Mononuclear cell (primary cell): ENCODE measurements around the gene PRXL2C. TPM values are rescaled to one million over a fixed set of nuclear protein-coding genes. Genes with fewer than 3 reads are reported as not detected.
"Not testable (repeated sequence)": the region's sequence is repeated elsewhere in the genome, so short reads cannot be mapped to it uniquely, and the experiment has no call there.

Experiments
- H3K27me3 ChIP-seq: 2 replicates; pipeline ENCODE4 v1.6.0; 2011; ENCODE audit warnings: low read length, control low read depth; ENCODE audit not compliant: insufficient read depth
- H3K4me1 ChIP-seq: 2 replicates; pipeline ENCODE4 v1.5.1; 2011; ENCODE audit warnings: mild to moderate bottlenecking, low read length, control low read depth; ENCODE audit not compliant: insufficient read depth
- H3K4me3 ChIP-seq: 2 replicates; pipeline ENCODE4 v1.5.1; 2011; ENCODE audit warnings: mild to moderate bottlenecking, low read length, moderate library complexity
- H3K9me3 ChIP-seq: 2 replicates; pipeline ENCODE4 v1.5.1; 2011; ENCODE audit warnings: low read depth, mild to moderate bottlenecking, control low read depth, low read length
- total RNA-seq: library from RNA; depleted of rRNA; stranded (reverse); fragments of >200 nt; gene quantifications from one replicate; pipeline ENCODE4 v1.2.3, GENCODE V29; 2012

The PRXL2C gene, protein sequence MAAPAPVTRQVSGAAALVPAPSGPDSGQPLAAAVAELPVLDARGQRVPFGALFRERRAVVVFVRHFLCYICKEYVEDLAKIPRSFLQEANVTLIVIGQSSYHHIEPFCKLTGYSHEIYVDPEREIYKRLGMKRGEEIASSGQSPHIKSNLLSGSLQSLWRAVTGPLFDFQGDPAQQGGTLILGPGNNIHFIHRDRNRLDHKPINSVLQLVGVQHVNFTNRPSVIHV
- 19.5 TPM for total RNA-seq

DNA sequence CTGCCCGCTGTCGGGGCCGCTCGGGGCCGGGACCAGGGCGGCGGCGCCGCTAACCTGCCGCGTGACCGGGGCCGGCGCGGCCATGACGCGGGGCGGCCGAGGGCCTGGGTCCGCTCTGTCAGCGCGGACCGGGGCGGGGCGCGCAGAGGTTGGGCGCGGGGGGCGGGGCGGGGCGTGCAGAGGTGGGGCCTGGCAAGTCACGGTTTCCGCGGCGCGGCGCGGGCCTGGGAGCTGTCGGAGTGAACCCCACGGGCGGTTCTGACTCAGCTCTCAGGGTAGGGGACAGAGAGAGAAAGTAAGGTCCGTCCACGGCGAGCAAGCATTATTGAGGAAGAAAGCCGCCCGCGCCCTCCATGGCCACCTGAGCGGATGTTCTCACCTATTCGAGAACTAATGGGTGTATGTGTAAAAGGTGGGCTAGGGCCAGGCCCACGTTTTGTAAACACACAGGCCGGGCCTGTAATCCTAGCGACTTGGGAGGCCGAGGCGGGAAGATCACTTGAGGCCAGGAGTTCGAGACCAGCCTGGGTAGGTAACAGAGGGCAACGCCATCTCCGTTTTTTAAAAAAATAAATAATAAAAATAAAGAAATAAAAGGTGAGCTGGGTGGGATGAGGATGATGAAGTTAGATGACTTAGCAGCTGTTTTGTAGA, at the start of gene PRXL2C:
Gene PRXL2C, minus strand, starts transcription at position 120 of the 654 bp plus-strand sequence. Its CDS starts 36 bp downstream, at position 84.
- no peaks in the 10 kb centered on the region for H3K9me3 ChIP-seq
- H3K4me1 ChIP-seq: peaks cover 6% of the 10 kb centered on the region
- H3K4me3 ChIP-seq: peak within 1 kb of the TSS; percentile 56
- H3K27me3 ChIP-seq: no peaks in the 10 kb centered on the region

DNA sequence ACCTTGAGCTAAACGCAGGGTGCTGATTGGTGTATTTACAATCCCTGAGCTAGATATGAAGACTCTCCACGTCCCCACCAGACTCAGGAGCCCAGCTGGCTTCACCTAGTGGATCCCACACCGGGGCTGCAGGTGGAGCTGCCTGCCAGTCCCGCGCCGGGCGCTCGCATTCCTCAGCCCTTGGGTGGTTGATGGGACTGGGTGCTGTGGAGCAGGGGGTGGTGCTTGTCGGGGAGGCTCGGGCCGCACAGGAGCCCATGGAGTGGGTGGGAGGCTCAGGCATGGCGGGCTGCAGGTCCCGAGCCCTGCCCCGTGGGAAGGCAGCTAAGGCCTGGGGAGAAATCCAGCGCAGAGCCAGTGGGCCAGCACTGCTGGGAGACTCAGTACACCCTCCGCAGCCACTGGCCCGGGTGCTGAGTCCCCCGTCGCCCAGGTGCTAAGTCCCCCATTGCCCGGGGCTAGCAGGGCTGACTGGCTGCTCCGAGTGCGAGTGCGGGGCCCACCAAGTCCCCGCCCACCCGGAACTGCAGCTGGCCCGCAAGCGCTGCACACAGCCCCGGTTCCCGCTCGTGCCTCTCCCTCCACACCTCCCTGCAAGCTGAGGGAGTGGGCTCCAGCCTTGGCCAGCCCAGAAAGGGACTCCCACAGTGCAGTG, 45.7 kb upstream of the PRXL2C start:
- H3K4me1 ChIP-seq, H3K27me3 ChIP-seq, H3K4me3 ChIP-seq, H3K9me3 ChIP-seq: not testable (repeated sequence)

DNA sequence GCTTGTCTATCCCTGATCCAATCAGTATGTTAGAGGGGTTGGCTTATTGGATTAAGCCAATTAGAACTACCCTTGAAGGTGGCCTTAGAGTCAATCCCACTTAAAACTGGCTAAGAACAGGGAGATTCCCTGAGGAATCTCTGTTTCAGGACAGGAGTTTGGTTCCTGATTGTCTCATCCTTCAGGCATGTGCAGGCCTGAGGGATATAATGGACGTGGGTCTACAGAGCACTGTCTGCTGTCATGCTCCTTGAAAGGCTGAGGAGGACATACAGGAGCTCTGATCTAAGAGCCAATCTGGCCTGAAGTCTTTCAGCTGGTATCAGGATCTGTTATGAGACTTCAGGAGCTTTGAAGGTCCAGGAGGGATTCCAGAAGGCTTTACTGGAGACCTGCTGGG, 36.2 kb upstream of the PRXL2C start:
- no peaks in the 10 kb centered on the region for H3K9me3 ChIP-seq
- H3K27me3 ChIP-seq: no peaks in the 10 kb centered on the region
- H3K4me1 ChIP-seq: peaks cover 3% of the 10 kb centered on the region
- no peak overlapping the region for H3K4me3 ChIP-seq

DNA sequence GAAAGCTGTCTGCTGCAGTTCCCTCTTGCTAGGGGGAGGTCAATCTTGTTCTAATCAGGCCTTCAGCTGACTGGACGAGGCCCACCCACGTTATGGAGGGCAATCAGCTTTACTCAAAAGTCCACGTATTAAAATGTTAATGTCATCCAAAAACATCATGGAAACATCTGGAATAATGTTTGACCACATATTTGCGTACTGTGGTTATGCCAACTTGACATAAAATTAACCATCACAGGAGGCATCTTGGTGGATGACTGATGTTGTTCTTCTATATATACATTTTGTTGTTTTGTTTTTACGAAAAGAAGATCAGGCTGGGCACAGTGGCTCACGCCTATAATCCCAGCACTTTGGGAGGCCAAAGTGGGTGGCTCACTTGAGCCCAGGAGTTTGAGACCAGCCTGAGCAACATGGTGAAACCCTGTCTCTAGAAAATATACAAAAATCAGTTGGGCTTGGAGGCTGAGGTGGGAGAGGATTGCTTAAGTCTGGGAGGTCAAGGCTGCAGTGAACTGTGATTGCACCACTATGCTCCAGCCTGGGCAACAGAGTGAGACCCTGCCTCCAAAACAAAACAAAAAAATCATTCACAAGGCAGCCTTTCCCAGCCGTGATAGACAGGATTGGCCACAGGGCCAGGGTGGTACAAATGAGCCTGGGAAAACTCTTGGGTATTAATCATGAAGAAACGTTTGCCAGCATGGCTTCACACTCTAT, 33.8 kb upstream of the PRXL2C start:
- no peaks in the 10 kb centered on the region for H3K9me3 ChIP-seq
- peaks cover 5% of the 10 kb centered on the region for H3K4me1 ChIP-seq
- H3K4me3 ChIP-seq: no peak overlapping the region
- H3K27me3 ChIP-seq: no peaks in the 10 kb centered on the region

DNA sequence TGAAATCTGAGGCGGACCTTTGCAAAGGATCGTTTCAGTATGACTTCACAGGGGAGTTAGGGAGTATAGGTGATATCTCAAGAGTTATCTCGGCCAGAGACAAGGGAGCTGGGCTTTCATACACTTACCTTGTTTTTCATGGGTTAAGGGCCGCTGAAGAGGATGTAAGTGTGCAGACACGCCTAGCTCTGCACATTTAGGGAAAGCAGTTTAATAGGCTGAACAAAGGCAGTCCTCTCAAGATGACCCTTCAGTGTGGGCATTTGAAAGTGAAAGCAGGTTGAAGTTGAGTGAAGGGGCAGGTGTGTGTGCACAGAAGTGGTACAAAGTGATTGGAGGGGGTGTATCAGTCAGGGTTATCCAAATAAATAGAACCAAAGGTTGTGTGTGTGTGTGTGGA, 33.1 kb upstream of the PRXL2C start:
- no peaks in the 10 kb centered on the region for H3K9me3 ChIP-seq
- no peak overlapping the region for H3K4me3 ChIP-seq
- peaks cover 5% of the 10 kb centered on the region for H3K4me1 ChIP-seq
- no peaks in the 10 kb centered on the region for H3K27me3 ChIP-seq

DNA sequence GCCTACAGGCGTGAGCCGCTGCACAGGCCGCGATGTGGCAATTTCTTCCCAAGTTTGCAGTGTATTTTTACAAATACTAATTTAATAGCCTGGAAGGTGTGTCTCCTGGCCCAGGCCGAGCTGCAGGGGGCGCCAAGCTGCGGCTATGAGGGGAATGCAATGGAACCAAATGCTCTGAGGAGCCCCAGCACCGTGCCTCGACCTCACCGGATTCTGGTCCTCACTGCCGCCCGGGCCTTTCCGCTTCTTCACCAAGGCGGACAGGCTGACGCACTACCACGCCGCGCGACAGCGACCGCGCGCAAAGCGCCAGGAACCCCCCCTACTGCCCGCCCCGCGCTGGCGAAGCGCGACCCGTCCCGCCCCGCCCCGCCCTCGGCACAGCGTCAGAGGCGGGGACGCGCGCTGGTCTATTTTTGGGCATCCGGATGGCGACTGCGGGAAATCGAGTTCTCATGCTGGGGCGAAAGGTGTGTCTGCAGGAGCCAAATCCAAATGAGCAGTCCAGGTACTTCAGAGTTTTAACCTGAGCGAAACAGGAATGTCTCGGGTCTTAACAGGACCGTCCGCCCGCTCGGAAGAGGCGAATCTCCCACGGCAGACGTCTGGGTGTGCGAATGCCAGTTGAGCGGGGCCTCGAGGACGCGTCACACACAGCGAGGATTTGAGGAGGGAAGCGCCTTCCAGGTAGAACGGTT, 31.7 kb upstream of the PRXL2C start:
- Histone ChIP-seq H3K27me3 (no peaks in the 10 kb centered on the region), H3K9me3 (no peaks in the 10 kb centered on the region), H3K4me1 (peaks cover 5% of the 10 kb centered on the region), H3K4me3 (peak overlapping the region; percentile 33)

DNA sequence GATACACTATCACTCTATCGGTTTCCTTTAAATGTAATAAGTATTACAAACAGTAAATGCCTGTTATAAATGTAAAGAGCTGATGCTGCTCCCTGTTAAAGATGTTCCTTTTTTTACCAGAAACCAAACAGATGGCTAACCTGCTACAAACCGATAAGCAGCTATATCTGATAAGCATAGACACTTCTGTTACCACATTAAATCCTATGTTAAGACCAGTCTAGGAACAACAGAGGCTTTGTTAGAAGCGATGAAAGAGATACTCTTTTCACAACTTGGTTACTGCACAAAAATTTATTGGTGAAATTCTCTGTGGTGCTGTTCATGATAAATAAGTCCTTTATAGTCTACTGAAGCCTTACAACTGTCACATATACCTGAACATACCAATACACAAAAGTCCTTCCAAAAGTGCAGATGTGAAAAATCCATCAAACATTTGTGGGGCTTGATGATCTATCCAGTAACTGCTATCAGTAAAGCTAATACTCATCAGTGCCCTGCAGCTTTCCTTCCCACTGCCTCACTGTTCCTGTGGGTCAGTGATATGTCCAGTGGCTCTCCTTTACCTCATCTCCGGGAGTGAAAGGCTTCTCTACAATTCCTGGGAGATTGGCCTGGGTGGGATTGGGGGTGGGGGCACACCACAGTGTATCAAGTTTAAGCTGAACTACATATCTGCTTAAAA, 25.8 kb upstream of the PRXL2C start:
- Histone ChIP-seq H3K4me1 (no peaks in the 10 kb centered on the region), H3K27me3 (no peaks in the 10 kb centered on the region), H3K9me3 (no peaks in the 10 kb centered on the region), H3K4me3 (no peak overlapping the region)

DNA sequence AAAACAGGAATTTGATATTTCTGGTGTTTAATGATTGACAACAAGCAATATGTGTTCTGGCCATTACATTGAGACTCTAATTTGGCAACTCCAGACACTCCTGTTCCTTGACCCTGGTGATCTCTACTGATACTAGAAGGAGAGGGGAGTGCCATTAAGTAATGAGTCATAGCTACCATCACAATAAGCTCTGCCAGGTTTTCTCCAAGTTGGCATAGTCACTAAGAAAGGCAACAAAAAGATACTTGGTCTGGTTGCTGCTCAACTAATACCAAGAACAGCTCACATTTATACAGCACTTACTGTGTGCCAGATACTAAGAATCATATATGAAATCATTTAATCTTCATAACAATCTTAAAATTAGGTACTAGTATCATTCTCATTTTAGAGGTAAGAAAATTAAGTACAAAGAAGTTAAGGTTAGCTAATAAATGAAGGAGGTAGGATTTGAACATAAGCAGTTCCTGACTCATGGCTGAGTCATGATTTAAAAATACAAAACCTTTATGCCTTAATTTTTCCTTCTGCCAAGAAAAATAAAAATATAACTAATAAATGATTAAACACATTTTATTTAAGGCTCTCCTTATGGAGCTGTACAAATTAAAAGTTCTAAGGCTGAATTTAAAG, 19.9 kb upstream of the PRXL2C start:
- no peak overlapping the region for H3K4me3 ChIP-seq
- no peaks in the 10 kb centered on the region for H3K27me3 ChIP-seq
- no peaks in the 10 kb centered on the region for H3K4me1 ChIP-seq
- no peaks in the 10 kb centered on the region for H3K9me3 ChIP-seq

DNA sequence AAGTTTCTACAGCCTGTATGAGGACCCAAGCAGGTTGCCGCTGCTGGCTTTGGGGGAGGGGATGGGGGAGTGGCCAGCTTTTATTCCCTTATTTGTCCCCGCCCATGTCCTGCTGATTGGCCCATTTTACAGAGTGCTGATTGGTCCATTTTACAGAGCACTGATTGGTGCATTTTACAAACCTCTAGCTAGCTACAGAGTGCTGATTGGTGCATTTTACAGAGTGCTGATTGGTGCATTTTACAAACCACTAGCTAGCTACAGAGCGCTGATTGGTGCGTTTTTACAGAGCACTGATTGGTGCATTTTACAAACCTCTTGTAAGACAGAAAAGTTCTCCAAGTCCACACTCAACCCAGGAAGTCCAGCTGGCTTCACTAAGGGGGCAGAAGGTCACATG, 18.7 kb upstream of the PRXL2C start:
- H3K9me3 ChIP-seq, H3K4me1 ChIP-seq, H3K27me3 ChIP-seq, H3K4me3 ChIP-seq: not testable (repeated sequence)

DNA sequence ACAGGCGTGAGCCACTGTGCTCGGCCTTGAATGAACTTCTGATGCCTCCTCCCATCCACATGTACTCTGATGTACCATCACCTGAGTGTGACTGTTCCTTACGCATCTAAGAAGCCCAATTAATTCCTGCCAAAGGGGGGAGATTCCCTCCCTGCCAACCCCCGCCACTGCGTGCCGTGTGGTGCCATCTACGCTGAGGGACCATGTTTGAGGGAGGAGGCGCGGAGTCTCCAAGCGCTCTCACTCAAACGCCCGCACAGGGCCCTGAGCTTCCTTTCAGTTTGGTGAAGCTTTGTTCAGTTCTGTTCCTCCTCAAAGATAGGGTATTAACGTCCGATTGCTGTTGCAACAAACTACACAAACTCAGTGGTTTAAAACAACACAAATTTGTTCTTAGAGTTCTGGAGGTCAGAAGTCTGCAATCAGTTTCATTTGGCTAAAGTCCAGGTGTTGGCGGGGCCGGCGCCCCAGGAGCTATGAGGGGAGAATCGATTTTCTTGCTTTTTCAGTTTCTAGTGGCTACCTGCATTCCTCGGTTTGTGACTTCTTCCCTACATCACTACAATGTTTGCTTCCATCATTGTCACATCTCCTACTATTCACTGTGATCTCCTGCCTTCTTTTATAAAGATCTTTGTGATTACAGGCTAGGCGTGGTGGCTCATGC, 13.9 kb upstream of the PRXL2C start:
- Histone ChIP-seq H3K4me1 (no peaks in the 10 kb centered on the region), H3K4me3 (no peak overlapping the region), H3K27me3 (no peaks in the 10 kb centered on the region), H3K9me3 (no peaks in the 10 kb centered on the region)

DNA sequence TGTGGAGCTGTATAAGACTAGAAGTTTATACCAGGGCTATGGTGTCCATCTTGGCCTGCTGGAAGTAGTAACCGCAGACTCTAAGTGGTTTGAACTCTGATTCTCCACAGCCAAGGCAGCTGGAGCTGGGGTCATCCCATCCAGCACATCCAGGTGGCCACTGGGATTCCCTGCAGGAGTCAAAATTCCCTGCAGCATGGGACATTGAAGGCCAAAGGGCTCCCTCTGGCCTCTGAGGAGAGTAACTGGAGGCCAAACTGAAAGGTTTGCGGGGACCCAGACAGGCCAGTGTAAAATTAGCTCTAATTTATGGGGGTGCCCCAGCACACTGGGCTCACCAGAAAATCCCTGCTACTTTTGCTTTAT, 12.2 kb upstream of the PRXL2C start:
- H3K27me3 ChIP-seq: no peaks in the 10 kb centered on the region
- no peaks in the 10 kb centered on the region for H3K4me1 ChIP-seq
- H3K9me3 ChIP-seq: no peaks in the 10 kb centered on the region
- no peak overlapping the region for H3K4me3 ChIP-seq

DNA sequence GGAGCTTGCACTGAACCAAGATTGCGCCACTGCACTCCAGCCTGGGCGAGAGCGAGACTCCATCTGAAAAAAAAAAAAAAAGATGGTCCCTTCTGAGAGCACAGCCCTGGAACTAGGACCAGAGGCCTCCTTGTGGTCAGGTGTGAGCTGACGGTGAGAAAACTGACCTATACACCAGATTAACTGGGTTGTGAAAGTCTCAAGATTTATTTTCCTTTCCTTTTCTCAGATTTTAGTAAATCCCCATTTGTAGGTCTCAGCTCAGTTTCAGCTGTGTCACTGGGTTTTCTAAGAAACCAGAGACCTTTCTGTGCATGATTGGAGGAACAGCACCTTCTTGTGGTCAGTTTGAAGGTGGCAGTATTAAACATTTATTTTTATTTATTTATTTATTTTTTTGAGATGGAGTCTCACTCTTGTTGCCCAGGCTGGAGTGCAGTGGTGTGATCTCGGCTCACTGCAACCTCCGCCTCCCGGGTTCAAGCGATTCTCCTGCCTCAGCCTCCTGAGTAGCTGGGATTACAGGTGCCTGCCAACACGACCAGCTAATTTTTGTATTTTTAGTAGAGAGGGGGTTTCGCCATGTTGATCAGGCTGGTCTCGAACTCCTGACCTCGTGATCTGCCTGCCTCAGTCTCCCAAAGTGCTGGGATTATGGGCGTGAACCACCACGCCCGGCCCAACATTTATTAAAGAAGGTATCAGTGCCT, 11.7 kb upstream of the PRXL2C start:
- H3K27me3 ChIP-seq, H3K4me3 ChIP-seq, H3K4me1 ChIP-seq, H3K9me3 ChIP-seq: not testable (repeated sequence)

DNA sequence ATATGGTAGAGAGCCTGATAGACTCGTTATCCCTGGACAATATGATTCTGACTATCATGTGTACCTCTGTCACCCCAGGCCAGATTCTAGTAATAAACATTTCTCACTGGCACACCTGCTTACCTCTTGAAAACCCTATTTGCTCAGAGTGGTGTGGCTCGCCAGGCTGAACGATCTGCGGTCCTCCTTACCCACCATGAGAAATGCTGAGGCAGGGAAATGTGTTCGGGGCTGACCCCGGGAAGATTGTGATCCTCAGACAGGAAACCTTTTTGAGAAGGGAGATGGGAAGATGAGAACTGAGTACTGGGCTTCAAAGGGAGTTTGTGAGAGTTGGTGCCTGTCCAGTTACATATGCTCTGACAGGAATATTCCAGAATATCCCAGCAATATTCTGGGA, 10.7 kb upstream of the PRXL2C start:
- no peaks in the 10 kb centered on the region for H3K27me3 ChIP-seq
- H3K4me3 ChIP-seq: no peak overlapping the region
- no peaks in the 10 kb centered on the region for H3K9me3 ChIP-seq
- no peaks in the 10 kb centered on the region for H3K4me1 ChIP-seq
